Measurements from ENCODE around the gene ALDH3A1. TPM values are rescaled to one million over a fixed set of nuclear protein-coding genes. Genes with fewer than 3 reads are reported as not detected.

Gene ALDH3A1
- total RNA-seq, 1 experiment from 2014 or later: 30.1 TPM

DNA sequence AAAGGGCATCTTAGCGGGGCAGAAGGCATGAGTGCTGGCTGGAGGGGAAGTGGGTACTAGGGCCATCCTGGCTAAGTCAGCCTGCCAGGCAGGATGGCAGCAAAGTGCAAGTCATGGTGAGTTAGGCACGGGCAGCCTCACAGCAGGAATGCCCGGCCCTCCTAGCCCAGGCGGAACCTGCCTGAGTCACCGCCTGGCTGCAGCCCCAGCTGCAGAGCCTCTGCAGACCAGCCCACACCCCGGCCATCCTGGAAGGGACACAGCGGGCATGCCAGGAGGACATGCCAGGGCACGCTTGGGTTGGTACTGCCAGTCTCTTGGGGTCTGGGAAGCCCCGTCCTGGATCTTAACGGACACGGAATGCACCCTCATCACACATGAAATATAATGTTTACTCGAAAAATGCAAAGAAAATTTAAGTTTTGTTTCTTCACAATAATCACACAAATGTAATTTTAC, 5.0 kb upstream of the ALDH3A1 start:
- Histone ChIP-seq H3K4me3 (ENCODE audit: low read length) (peak overlapping the region; percentile 6; the same call in 1 of the 2 replicates), H3K4me1 (ENCODE audit: insufficient read depth, low read length) (peaks cover 49% of the 10 kb centered on the region)

DNA sequence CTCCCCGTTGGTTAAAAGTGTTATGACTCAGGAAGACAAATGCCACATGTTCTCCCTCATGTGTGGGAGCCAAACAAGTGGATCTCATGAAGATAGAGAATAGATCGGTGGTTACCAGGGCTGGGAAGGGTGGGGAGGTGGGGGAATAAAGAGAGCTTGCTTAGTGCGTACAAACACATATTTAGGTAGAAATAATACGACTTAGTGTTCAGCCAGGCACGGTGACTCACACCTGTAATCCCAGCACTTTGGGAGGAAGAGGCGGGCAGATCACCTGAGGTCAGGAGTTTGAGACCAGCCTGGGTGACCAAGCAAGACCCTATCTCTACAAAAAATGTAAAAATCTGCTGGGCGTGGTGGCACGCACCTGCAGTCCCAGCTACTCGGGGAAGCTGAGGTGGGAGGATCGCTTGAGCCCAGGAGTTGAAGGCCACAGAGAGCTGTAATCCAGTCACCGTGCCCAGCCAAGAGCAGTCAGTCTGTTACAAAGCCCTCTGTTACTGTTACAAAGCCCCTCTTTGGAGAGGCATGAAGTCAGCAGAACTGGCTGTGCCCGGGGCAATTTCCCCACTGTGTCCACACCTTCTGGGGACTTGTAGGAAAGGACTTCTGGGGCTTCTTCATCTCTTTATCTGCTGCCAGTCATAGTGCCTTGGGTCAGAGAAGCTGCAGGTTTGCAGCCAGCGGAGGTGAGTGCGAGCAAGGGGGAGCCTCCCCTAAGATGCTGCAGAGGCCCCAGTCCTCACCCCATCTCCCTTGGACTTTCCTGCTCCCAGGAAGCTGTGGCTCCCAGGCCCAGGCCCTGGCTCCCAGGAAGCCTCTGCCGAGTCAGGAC, 4.3 kb upstream of the ALDH3A1 start:
- H3K27me3 ChIP-seq (ENCODE audit: low read length): no peaks in the 10 kb centered on the region
- no peaks in the 10 kb centered on the region for H3K9me2 ChIP-seq (replicated peaks; ENCODE audit: low read length)
- peak overlapping the region; percentile 82 for H3K9ac ChIP-seq (ENCODE audit: low read length)
- no peaks in the 10 kb centered on the region for H3K79me2 ChIP-seq (ENCODE audit: low read length)
- POLR2A ChIA-PET (ENCODE audit: unreplicated experiment): no interaction called here
- H4K20me1 ChIP-seq (ENCODE audit: low read length): no peaks in the 10 kb centered on the region
- H3K27ac ChIP-seq (ENCODE audit: low read length): peak overlapping the region; percentile 97
- intact Hi-C loops (cut with micrococcal nuclease): loop anchor here (1.0 to 5.0 kb wide), 2 partner anchors 104 to 240 kb away; partner anchors contain the start of gene ALDH3A2
- H3K4me3 ChIP-seq (ENCODE audit: low read length): no peak overlapping the region
- no peak for TF ChIP-seq EZH2phosphoT487 (IDR thresholded peaks at IDR 0.05; ENCODE audit: borderline replicate concordance, low read length)
- TF ChIP-seq, protein P1, sequence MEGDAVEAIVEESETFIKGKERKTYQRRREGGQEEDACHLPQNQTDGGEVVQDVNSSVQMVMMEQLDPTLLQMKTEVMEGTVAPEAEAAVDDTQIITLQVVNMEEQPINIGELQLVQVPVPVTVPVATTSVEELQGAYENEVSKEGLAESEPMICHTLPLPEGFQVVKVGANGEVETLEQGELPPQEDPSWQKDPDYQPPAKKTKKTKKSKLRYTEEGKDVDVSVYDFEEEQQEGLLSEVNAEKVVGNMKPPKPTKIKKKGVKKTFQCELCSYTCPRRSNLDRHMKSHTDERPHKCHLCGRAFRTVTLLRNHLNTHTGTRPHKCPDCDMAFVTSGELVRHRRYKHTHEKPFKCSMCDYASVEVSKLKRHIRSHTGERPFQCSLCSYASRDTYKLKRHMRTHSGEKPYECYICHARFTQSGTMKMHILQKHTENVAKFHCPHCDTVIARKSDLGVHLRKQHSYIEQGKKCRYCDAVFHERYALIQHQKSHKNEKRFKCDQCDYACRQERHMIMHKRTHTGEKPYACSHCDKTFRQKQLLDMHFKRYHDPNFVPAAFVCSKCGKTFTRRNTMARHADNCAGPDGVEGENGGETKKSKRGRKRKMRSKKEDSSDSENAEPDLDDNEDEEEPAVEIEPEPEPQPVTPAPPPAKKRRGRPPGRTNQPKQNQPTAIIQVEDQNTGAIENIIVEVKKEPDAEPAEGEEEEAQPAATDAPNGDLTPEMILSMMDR (conservative IDR thresholded peaks at IDR 0.05; ENCODE audit: low read depth, low read length): no peak
- TF ChIP-seq EZH2 (IDR thresholded peaks at IDR 0.05; ENCODE audit: low read length, unreplicated experiment): no peak
- H3F3A ChIP-seq (ENCODE audit: low read length, unreplicated experiment): peaks cover 4% of the 10 kb centered on the region
- no peaks in the 10 kb centered on the region for H3K9me3 ChIP-seq (ENCODE audit: low read length)
- peak overlapping the region; percentile 47 for H3K4me2 ChIP-seq (ENCODE audit: low read length)
- 0 out of 2 replicates have a peak overlapping the region, but pooled peaks have one; percentile 22 for H2AFZ ChIP-seq (ENCODE audit: low read length)
- H3K4me1 ChIP-seq (ENCODE audit: insufficient read depth, low read length): peaks cover 56% of the 10 kb centered on the region
- H3K36me3 ChIP-seq (ENCODE audit: low read depth, low read length): no peaks in the 10 kb centered on the region
- no peak for ATAC-seq
- BruUV-seq (replicated peaks): no TSS peak
- CTCF ChIA-PET: interaction anchor here (1.3 kb wide), 1 partner anchor 104 kb away, joined by 3 read pairs; the partner anchor contains the start of gene ALDH3A2
- peak; percentile 63 for DNase-seq

More for the DNA sequence above, 5.0 kb upstream of the ALDH3A1 start:
- ChIA-PET CTCF (interaction anchor here (1.3 kb wide), 1 partner anchor 9 kb away, joined by 6 read pairs; no protein-coding TSS in a partner anchor), POLR2A (ENCODE audit: unreplicated experiment) (interaction anchor here (0.6 kb wide), 1 partner anchor 81 kb away, joined by 4 read pairs; no protein-coding TSS in a partner anchor)
- intact Hi-C loops (cut with micrococcal nuclease): loop anchor here (1.0 to 5.0 kb wide), 2 partner anchors 105 to 241 kb away; partner anchors contain the start of gene ALDH3A2
- Histone ChIP-seq H4K20me1 (ENCODE audit: low read length) (no peaks in the 10 kb centered on the region), H2AFZ (ENCODE audit: low read length) (peak overlapping the region; percentile 22), H3K27me3 (ENCODE audit: low read length) (no peaks in the 10 kb centered on the region), H3K9me3 (ENCODE audit: low read length) (no peaks in the 10 kb centered on the region), H3K9me2 (replicated peaks; ENCODE audit: low read length) (no peaks in the 10 kb centered on the region), H3K27ac (ENCODE audit: low read length) (peak overlapping the region; percentile 97), H3K9ac (ENCODE audit: low read length) (peak overlapping the region; percentile 82), H3K4me2 (ENCODE audit: low read length) (peak overlapping the region; percentile 52), H3K36me3 (ENCODE audit: low read depth, low read length) (no peaks in the 10 kb centered on the region), H3K79me2 (ENCODE audit: low read length) (no peaks in the 10 kb centered on the region), H3F3A (ENCODE audit: low read length, unreplicated experiment) (peaks cover 4% of the 10 kb centered on the region)
- peak; percentile 88 for ATAC-seq
- BruUV-seq (replicated peaks): no TSS peak
- no peak for TF ChIP-seq EZH2 (IDR thresholded peaks at IDR 0.05; ENCODE audit: low read length, unreplicated experiment)
- TF ChIP-seq, protein P1 (conservative IDR thresholded peaks at IDR 0.05; ENCODE audit: low read depth, low read length): no peak
- TF ChIP-seq EZH2phosphoT487 (IDR thresholded peaks at IDR 0.05; ENCODE audit: borderline replicate concordance, low read length): no peak
- DNase-seq: peak; percentile 99
